Osteoblast (primary cell): ENCODE data around the gene SLC16A6. TPM values are rescaled to one million over a fixed set of nuclear protein-coding genes. Genes with fewer than 3 reads are reported as not detected.

Source experiments
- DNase-seq: peaks from one replicate; pipeline ENCODE4 v3.0.0; 2011; ENCODE audit warnings: low spot score, mixed read lengths; ENCODE audit not compliant: insufficient read length; ENCODE audit errors: missing footprints
- H2AFZ ChIP-seq: 2 replicates; pipeline ENCODE4 v1.6.0; 2011; ENCODE audit warnings: mild to moderate bottlenecking, low read length
- H3K27ac ChIP-seq: 2 replicates; pipeline ENCODE4 v1.5.1; 2011; ENCODE audit warnings: mild to moderate bottlenecking, low read depth, low read length, moderate library complexity
- H3K27me3 ChIP-seq: 2 replicates; pipeline ENCODE4 v1.6.0; 2012; ENCODE audit warnings: mild to moderate bottlenecking, control low read depth, inconsistent platforms, low read length, moderate library complexity; ENCODE audit not compliant: insufficient read depth
- H3K36me3 ChIP-seq: 2 replicates; pipeline ENCODE4 v1.5.1; 2011; ENCODE audit warnings: mild to moderate bottlenecking, low read length, control low read depth, moderate library complexity; ENCODE audit not compliant: insufficient read depth
- H3K4me1 ChIP-seq: 2 replicates; pipeline ENCODE4 v1.5.1; 2011; ENCODE audit warnings: mild to moderate bottlenecking, low read length, control low read depth, moderate library complexity; ENCODE audit not compliant: insufficient read depth
- H3K4me2 ChIP-seq: 2 replicates; pipeline ENCODE4 v1.6.0; 2011; ENCODE audit warnings: mild to moderate bottlenecking, low read length; ENCODE audit not compliant: insufficient read depth
- H3K4me3 ChIP-seq: fragments of 200-600 bp; sonication (generic); 3 replicates; pipeline ENCODE4 v1.5.1; 2012; ENCODE audit warnings: mild to moderate bottlenecking, low read length, inconsistent platforms; ENCODE audit not compliant: insufficient read depth
- H3K79me2 ChIP-seq: 2 replicates; pipeline ENCODE4 v1.6.0; 2012; ENCODE audit warnings: mild to moderate bottlenecking, low read length, control low read depth, inconsistent platforms; ENCODE audit not compliant: insufficient read depth
- H3K9me3 ChIP-seq: 2 replicates; pipeline ENCODE4 v1.5.1; 2011; ENCODE audit warnings: low read depth, low read length, control low read depth
- H4K20me1 ChIP-seq: 2 replicates; pipeline ENCODE4 v1.6.0; 2012; ENCODE audit warnings: mild to moderate bottlenecking, low read length, control low read depth; ENCODE audit not compliant: insufficient read depth
- CTCF ChIP-seq: IDR thresholded peaks from 2 replicates; pipeline ENCODE4 v1.5.1; 2011; ENCODE audit warnings: mild to moderate bottlenecking, low read depth, low read length, moderate library complexity; ENCODE audit errors: extremely low read depth
- total RNA-seq: library from RNA; depleted of rRNA; stranded (reverse); fragments of >200 nt; gene quantifications from 2 replicates; pipeline ENCODE4 v1.2.3, GENCODE V29; 2012

SLC16A6 gene
- total RNA-seq, 1 donor: 1.4 TPM

GRCh38 chr17:68328676-68329075 is 37.7 kb upstream of the SLC16A6 start:
- no peak overlapping the region for H2AFZ ChIP-seq
- H3K9me3 ChIP-seq: no peaks in the 10 kb centered on the region
- H3K27me3 ChIP-seq: no peaks in the 10 kb centered on the region
- no peak overlapping the region for H3K4me2 ChIP-seq
- no peak overlapping the region for H3K27ac ChIP-seq
- no peaks in the 10 kb centered on the region for H3K4me1 ChIP-seq
- no peaks in the 10 kb centered on the region for H4K20me1 ChIP-seq
- no peaks in the 10 kb centered on the region for H3K79me2 ChIP-seq
- H3K36me3 ChIP-seq: no peaks in the 10 kb centered on the region
- no peak for TF ChIP-seq CTCF
- DNase-seq: no peak
- H3K4me3 ChIP-seq: no peak overlapping the region

- no peaks in the 10 kb centered on the region for H3K4me1 ChIP-seq
- H2AFZ ChIP-seq: no peak overlapping the region
Observed at GRCh38 chr17:68327823-68328557, 37.1 kb upstream of the SLC16A6 start.

GRCh38 chr17:68326681-68327080 is 35.8 kb upstream of the SLC16A6 start:
- Histone ChIP-seq H3K4me3 (no peak overlapping the region), H2AFZ (no peak overlapping the region), H3K4me1 (no peaks in the 10 kb centered on the region), H4K20me1 (no peaks in the 10 kb centered on the region), H3K27me3 (no peaks in the 10 kb centered on the region), H3K27ac (no peak overlapping the region), H3K36me3 (no peaks in the 10 kb centered on the region), H3K9me3 (no peaks in the 10 kb centered on the region), H3K4me2 (no peak overlapping the region), H3K79me2 (no peaks in the 10 kb centered on the region)
- no peak for TF ChIP-seq CTCF
- peak; percentile 67 for DNase-seq

More at GRCh38 chr17:68327823-68328557, 37.1 kb upstream of the SLC16A6 start:
- TF ChIP-seq CTCF: peak; percentile 11
- H3K27me3 ChIP-seq: no peaks in the 10 kb centered on the region
- no peak overlapping the region for H3K4me3 ChIP-seq
- H3K79me2 ChIP-seq: no peaks in the 10 kb centered on the region
- H3K27ac ChIP-seq: no peak overlapping the region
- H4K20me1 ChIP-seq: no peaks in the 10 kb centered on the region
- no peak overlapping the region for H3K4me2 ChIP-seq
- H3K36me3 ChIP-seq: no peaks in the 10 kb centered on the region
- DNase-seq: peak; percentile 23
- no peaks in the 10 kb centered on the region for H3K9me3 ChIP-seq

- Histone ChIP-seq H3K4me2 (no peak overlapping the region), H3K27ac (no peak overlapping the region), H4K20me1 (no peaks in the 10 kb centered on the region), H3K4me1 (no peaks in the 10 kb centered on the region), H2AFZ (no peak overlapping the region), H3K9me3 (no peaks in the 10 kb centered on the region), H3K36me3 (no peaks in the 10 kb centered on the region), H3K27me3 (no peaks in the 10 kb centered on the region), H3K4me3 (no peak overlapping the region), H3K79me2 (no peaks in the 10 kb centered on the region)
- no peak for DNase-seq
- no peak for TF ChIP-seq CTCF
Observed at GRCh38 chr17:68325961-68326360, 35.0 kb upstream of the SLC16A6 start.
